ENCODE results near the gene USP36.

GRCh38 chr17:78862073-78863023 is 21.7 kb upstream of the USP36 start:
- TF ChIP-seq POLR2A (IDR thresholded peaks at IDR 0.05; ENCODE audit: low read length) (no peak), GATA1 (IDR thresholded peaks at IDR 0.05; ENCODE audit: low read depth, low read length) (no peak)

Measured in erythroblast (primary cell).